Tibial nerve (tissue), 4 donors: ENCODE data around the gene SHISAL1.

Experiments used
- EP300 ChIP-seq, 2 donors: sonication (generic); formaldehyde crosslinking; IDR thresholded peaks; one replicate each; pipeline ENCODE4 v1.6.1; 2017; ENCODE audit warnings: antibody characterized with exemption in 2 of 2, mild to moderate bottlenecking in 1 of 2
- POLR2A ChIP-seq, 2 donors: fragments of 450-650 bp; IDR thresholded peaks; one replicate each; pipeline ENCODE4 v1.6.1; 2017; ENCODE audit warnings: antibody characterized with exemption in 2 of 2, mild to moderate bottlenecking in 2 of 2, moderate library complexity in 2 of 2
- TF ChIP-seq, protein P1 (sequence below), 5 experiments: fragments of 200-600 bp in 3 of 5; fragments of 450-650 bp in 2 of 5; sonication (generic) in 3 of 5; IDR thresholded peaks; one replicate each; pipeline ENCODE4 v1.5.1; 2016 to 2019; ENCODE audit warnings: antibody characterized with exemption in 5 of 5, mild to moderate bottlenecking in 3 of 5, moderate library complexity in 2 of 5

DNA sequence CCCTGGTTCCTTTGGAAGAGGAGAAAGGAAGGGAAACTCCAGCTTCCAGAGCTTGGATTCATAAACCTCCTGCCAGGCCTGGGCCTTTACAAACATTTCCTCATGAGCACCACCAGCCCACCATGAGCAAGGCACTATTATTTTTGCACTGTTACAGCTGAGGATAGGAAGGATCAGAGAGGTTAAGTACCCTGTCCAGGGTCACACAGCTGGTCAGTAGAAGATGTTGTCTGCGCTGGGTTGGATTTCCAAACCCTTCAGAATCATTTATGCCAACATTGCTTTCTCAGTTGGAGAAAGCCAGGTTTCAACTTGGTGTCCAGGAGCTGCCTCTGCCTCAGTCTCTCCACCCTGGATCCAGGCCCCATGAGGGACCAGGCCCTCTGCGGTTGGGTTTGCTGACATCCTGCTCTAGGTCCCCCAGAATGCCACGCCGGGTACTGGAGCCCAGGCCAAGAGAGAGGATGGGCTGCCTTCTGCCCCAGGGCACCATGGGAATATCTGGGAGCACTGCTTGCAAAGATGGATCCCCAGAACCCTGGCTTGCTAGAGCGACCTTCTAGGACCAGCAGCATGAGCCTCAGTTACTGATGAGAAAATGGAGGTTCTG, 29.7 kb upstream of the SHISAL1 start:
- TF ChIP-seq, protein P1, sequence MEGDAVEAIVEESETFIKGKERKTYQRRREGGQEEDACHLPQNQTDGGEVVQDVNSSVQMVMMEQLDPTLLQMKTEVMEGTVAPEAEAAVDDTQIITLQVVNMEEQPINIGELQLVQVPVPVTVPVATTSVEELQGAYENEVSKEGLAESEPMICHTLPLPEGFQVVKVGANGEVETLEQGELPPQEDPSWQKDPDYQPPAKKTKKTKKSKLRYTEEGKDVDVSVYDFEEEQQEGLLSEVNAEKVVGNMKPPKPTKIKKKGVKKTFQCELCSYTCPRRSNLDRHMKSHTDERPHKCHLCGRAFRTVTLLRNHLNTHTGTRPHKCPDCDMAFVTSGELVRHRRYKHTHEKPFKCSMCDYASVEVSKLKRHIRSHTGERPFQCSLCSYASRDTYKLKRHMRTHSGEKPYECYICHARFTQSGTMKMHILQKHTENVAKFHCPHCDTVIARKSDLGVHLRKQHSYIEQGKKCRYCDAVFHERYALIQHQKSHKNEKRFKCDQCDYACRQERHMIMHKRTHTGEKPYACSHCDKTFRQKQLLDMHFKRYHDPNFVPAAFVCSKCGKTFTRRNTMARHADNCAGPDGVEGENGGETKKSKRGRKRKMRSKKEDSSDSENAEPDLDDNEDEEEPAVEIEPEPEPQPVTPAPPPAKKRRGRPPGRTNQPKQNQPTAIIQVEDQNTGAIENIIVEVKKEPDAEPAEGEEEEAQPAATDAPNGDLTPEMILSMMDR (IDR thresholded peaks at IDR 0.05): no peak
- no peak for TF ChIP-seq EP300 (IDR thresholded peaks at IDR 0.05)
- no peak for TF ChIP-seq POLR2A (IDR thresholded peaks at IDR 0.05)
